ENCODE measurements around the gene PI3. TPM values are rescaled to one million over a fixed set of nuclear protein-coding genes. Genes with fewer than 3 reads are reported as not detected.

PI3 gene
- total and polyA plus RNA-seq, 9 of the 15 experiments (the other 6 are each of a cell fraction or from before 2014, with no cell fraction given), result not detected

DNA sequence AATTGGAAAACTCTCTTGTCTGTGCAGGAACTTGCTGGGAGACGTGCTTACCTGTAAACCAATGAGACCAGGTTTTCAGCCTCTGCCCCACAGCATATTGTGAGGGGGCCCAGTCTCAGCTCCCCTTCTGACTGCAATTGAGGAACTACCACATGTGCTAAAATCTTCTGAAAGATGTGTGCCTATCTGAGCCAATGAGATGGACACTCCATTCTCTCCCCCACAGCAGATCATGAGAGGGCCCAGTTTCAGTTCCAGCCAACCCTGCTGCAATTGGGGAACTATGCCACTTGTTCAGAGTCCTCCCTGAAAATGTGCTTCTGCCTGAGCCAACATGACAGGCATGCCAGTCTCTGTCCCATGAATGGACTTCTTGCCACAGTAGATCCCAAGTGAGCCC is 20.9 kb upstream of the PI3 start:
- no peaks in the 10 kb centered on the region; a peak in 1 of 5 replicates for H3K27me3 ChIP-seq (ENCODE audit: control insufficient read depth in 2 of 2, insufficient read depth in 2 of 2, low read length in 2 of 2)
- H3K4me3 ChIP-seq, result no peak overlapping the region
- ChIA-PET CTCF (ENCODE audit: low intra/inter-chr PET ratio) (no interaction called here), POLR2A (no interaction called here)
- FAIRE-seq, result no peak
- no TSS peak for BruUV-seq (replicated peaks)
- 0% methylated on average over 1 of the region's 1 CpG for WGBS (ENCODE audit: insufficient coverage, low coverage, missing lambda C conversion rate)
- no peaks in the 10 kb centered on the region for H3K9me3 ChIP-seq (replicated peaks; ENCODE audit: control insufficient read depth, insufficient read depth, low read depth, low read length)
- in situ Hi-C loops (cut with MboI), result no loop called here
- no peaks in the 10 kb centered on the region for H3K36me3 ChIP-seq (ENCODE audit: control insufficient read depth, insufficient read depth, low read length)
- H2AFZ ChIP-seq (ENCODE audit: low read depth, low read length), result no peak overlapping the region
- no peak overlapping the region for H3K4me2 ChIP-seq (ENCODE audit: insufficient read depth, low read length)
- no peak for DNase-seq (ENCODE audit: extremely low read depth in 1 of 4, low spot score in 3 of 4)
- ATAC-seq, result no peak
- no peak overlapping the region for H3K27ac ChIP-seq (ENCODE audit: extremely low read depth, low read depth, low read length)
- no peak overlapping the region for H3K9ac ChIP-seq (ENCODE audit: insufficient read depth in 1 of 2, low read depth in 2 of 2, low read length in 2 of 2)
- no peaks in the 10 kb centered on the region for H3K9me1 ChIP-seq (ENCODE audit: control insufficient read depth, insufficient read depth, low read length)
- intact Hi-C loops (cut with micrococcal nuclease), result no loop called here
- H4K20me1 ChIP-seq (replicated peaks; ENCODE audit: control insufficient read depth, insufficient read depth, low read length), result 0 out of 2 replicates have a peak, but pooled peaks cover 6% of the 10 kb centered on the region
- no peaks in the 10 kb centered on the region for H3K4me1 ChIP-seq (replicated peaks in 1 of 2; ENCODE audit: control insufficient read depth in 2 of 2, insufficient read depth in 2 of 2, low read length in 2 of 2)
- TF ChIP-seq NCOA2 (IDR thresholded peaks at IDR 0.05; ENCODE audit: partially characterized antibody in 2 of 2) (no peak), TAL1 (IDR thresholded peaks at IDR 0.05) (no peak), ZBTB8A (IDR thresholded peaks at IDR 0.05; ENCODE audit: partially characterized antibody) (no peak), JUND (IDR thresholded peaks at IDR 0.05; ENCODE audit: borderline replicate concordance, low read depth, low read length) (no peak), JUND (tag; IDR thresholded peaks at IDR 0.05; ENCODE audit: borderline replicate concordance, low read depth, low read length) (no peak), MAFG (tag; conservative IDR thresholded peaks at IDR 0.05) (no peak), ZBTB7A (IDR thresholded peaks at IDR 0.05; ENCODE audit: borderline replicate concordance, control insufficient read depth, low read depth, low read length) (no peak), ZNF165 (CRISPR knock-in tag; IDR thresholded peaks at IDR 0.05; ENCODE audit: borderline replicate concordance) (no peak), EZH2 (IDR thresholded peaks at IDR 0.05; ENCODE audit: borderline replicate concordance, low read depth, low read length) (no peak), PYGO2 (tag; IDR thresholded peaks at IDR 0.05) (no peak), POLR2G (IDR thresholded peaks at IDR 0.05; ENCODE audit: low read depth, low read length) (no peak)
- TF ChIP-seq, protein P1, sequence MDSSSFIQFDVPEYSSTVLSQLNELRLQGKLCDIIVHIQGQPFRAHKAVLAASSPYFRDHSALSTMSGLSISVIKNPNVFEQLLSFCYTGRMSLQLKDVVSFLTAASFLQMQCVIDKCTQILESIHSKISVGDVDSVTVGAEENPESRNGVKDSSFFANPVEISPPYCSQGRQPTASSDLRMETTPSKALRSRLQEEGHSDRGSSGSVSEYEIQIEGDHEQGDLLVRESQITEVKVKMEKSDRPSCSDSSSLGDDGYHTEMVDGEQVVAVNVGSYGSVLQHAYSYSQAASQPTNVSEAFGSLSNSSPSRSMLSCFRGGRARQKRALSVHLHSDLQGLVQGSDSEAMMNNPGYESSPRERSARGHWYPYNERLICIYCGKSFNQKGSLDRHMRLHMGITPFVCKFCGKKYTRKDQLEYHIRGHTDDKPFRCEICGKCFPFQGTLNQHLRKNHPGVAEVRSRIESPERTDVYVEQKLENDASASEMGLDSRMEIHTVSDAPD (CRISPR knock-in tag; IDR thresholded peaks at IDR 0.05), result no peak
- H3K79me2 ChIP-seq (ENCODE audit: control insufficient read depth, insufficient read depth, low read length), result no peaks in the 10 kb centered on the region

Measured in K562 (cell line).